Measurements from ENCODE around the gene NELL2.
"Not testable (repeated sequence)": the region's sequence is repeated elsewhere in the genome, so short reads cannot be mapped to it uniquely, and the experiment has no call there.

GRCh38 chr12:44741292-44741980 is 134.7 kb downstream of the NELL2 start:
- TF ChIP-seq LEF1 (IDR thresholded peaks at IDR 0.05; ENCODE audit: borderline replicate concordance); BHLHE40 (IDR thresholded peaks at IDR 0.05; ENCODE audit: borderline replicate concordance); FOXA1 (IDR thresholded peaks at IDR 0.05); L3MBTL2 (conservative IDR thresholded peaks at IDR 0.05): not testable (repeated sequence)

Measured in HEK293T (cell line).